ENCODE data around the gene PRDX2. TPM values are rescaled to one million over a fixed set of nuclear protein-coding genes. Genes with fewer than 3 reads are reported as not detected.

PRDX2 gene
- total RNA-seq, 1 donor from 2014 or later, result 259 TPM

- H3K27me3 ChIP-seq, result peaks cover 29% of the 10 kb centered on the region
- H3K27ac ChIP-seq, result no peak overlapping the region
- no peaks in the 10 kb centered on the region for H3K9me3 ChIP-seq
- peaks cover 6 to 9% of the 10 kb centered on the region in 2 donors for H3K4me1 ChIP-seq
- intact Hi-C loops (cut with DNase I), result no loop called here
- no peak for DNase-seq (ENCODE audit: low spot score in 2 of 2)
- H3K4me3 ChIP-seq, result no peak overlapping the region
- no peak for TF ChIP-seq CTCF (IDR thresholded peaks at IDR 0.05)
- H3K36me3 ChIP-seq, result no peaks in the 10 kb centered on the region
Observed at GRCh38 chr19:12842511-12842910, 40.9 kb upstream of the PRDX2 start.

- no peaks in the 10 kb centered on the region for H3K9me3 ChIP-seq
- peaks cover 5 to 6% of the 10 kb centered on the region in 2 donors for H3K4me1 ChIP-seq
- no peak overlapping the region for H3K27ac ChIP-seq
- intact Hi-C loops (cut with DNase I), result no loop called here
- H3K27me3 ChIP-seq, result peaks cover 32% of the 10 kb centered on the region
- H3K4me3 ChIP-seq, result peak overlapping the region; percentile 33 to 40
- no peak for TF ChIP-seq CTCF (IDR thresholded peaks at IDR 0.05)
- no peak for DNase-seq (ENCODE audit: low spot score in 2 of 2)
- no peaks in the 10 kb centered on the region for H3K36me3 ChIP-seq
Observed at GRCh38 chr19:12841094-12841493, 39.5 kb upstream of the PRDX2 start.

GRCh38 chr19:12840091-12841079 lies 38.8 kb upstream of the PRDX2 start:
- Histone ChIP-seq H3K36me3 (no peaks in the 10 kb centered on the region), H3K4me3 (peak overlapping the region; percentile 33 to 40), H3K27me3 (peaks cover 39% of the 10 kb centered on the region), H3K4me1 (peaks cover 5 to 6% of the 10 kb centered on the region in 2 donors), H3K9me3 (no peaks in the 10 kb centered on the region), H3K27ac (no peak overlapping the region)
- intact Hi-C loops (cut with DNase I), result no loop called here
- TF ChIP-seq CTCF (IDR thresholded peaks at IDR 0.05), result no peak
- DNase-seq (ENCODE audit: low spot score in 2 of 2), result no peak

GRCh38 chr19:12838886-12839756 lies 37.5 kb upstream of the PRDX2 start:
- DNase-seq (ENCODE audit: low spot score in 2 of 2), result no peak
- Histone ChIP-seq H3K4me1 (peaks cover 5 to 6% of the 10 kb centered on the region in 2 donors), H3K36me3 (no peaks in the 10 kb centered on the region), H3K27ac (no peak overlapping the region), H3K4me3 (peak overlapping the region in 1 of 2 donors; percentile 49), H3K27me3 (peaks cover 52% of the 10 kb centered on the region), H3K9me3 (no peaks in the 10 kb centered on the region)
- intact Hi-C loops (cut with DNase I), result no loop called here
- no peak for TF ChIP-seq CTCF (IDR thresholded peaks at IDR 0.05)

GRCh38 chr19:12838182-12838885 lies 36.7 kb upstream of the PRDX2 start, which contains the start of gene MAST1:
Gene MAST1 (plus strand): TSS chr19:12838515. CDS start chr19:12838573, 58 bp downstream.
- intact Hi-C loops (cut with DNase I), result no loop called here
- Histone ChIP-seq H3K27ac (no peak within 1 kb of the TSS), H3K9me3 (no peaks in the 10 kb centered on the region), H3K36me3 (no peaks in the 10 kb centered on the region), H3K4me3 (peak within 1 kb of the TSS; percentile 34 to 49), H3K4me1 (peaks cover 6 to 9% of the 10 kb centered on the region in 2 donors), H3K27me3 (peaks cover 55% of the 10 kb centered on the region)
- DNase-seq (ENCODE audit: low spot score in 2 of 2), result no peak
- peak in 1 of 3 experiments; percentile 34 for TF ChIP-seq CTCF (IDR thresholded peaks at IDR 0.05)

All from ascending aorta (tissue), 2 donors.